Bronchial epithelial cell (primary cell): ENCODE data around the gene SLC25A47. TPM values are rescaled to one million over a fixed set of nuclear protein-coding genes. Genes with fewer than 3 reads are reported as not detected.
A peak's percentile ranks its signal among the peaks of the same experiment; 100 is the strongest.

Experiments used
- DNase-seq: peaks from one replicate; pipeline ENCODE4 v3.0.0-alpha.2; 2010; ENCODE audit warnings: low read depth
- FAIRE-seq: peaks from 2 replicates; lab custom pipeline; 2011; peaks lifted over from hg19 to GRCh38; lab: Jason Lieb, UNC
- H3K27me3 ChIP-seq: 2 replicates; pipeline ENCODE4 v1.5.1; 2011; ENCODE audit warnings: low read length; ENCODE audit not compliant: control insufficient read depth, insufficient read depth
- H3K36me3 ChIP-seq: 2 replicates; pipeline ENCODE4 v1.5.1; 2011; ENCODE audit warnings: low read length; ENCODE audit not compliant: control insufficient read depth, insufficient read depth
- H3K4me3 ChIP-seq: 2 replicates; pipeline ENCODE4 v1.5.1; 2011; ENCODE audit warnings: mild to moderate bottlenecking, low read depth, low read length, control low read depth
- total RNA-seq: library from RNA; depleted of rRNA; stranded (reverse); fragments of >200 nt; gene quantifications from 2 replicates; pipeline ENCODE4 v1.2.1, GENCODE V29; 2014
- TF ChIP-seq, protein P1 (sequence below): IDR thresholded peaks from 2 replicates; pipeline ENCODE4 v1.5.1; 2011; ENCODE audit warnings: mild to moderate bottlenecking, moderate library complexity, low read length, control low read depth, inconsistent platforms; ENCODE audit not compliant: insufficient read depth, severe bottlenecking

The SLC25A47 gene
- total RNA-seq, 1 donor from 2014 or later: not detected

DNA sequence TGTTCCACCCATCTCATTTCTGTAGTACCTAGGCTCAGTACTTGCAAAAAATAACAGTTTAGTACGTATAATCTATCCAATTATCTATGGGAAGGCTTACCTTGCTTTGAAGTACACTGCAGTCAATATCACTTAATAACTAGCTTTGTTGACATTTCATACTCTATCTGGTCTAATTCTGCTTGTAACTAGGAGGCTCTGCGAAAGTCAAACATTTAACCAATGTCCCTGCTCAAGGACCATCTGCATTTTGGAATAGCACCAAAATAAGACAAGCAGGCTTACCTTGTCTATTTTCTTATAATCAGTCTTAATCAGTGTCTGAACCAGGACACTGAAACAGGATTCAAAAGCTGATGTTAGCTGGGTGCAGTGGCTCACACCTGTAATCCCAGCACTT, 39.9 kb downstream of the SLC25A47 start:
- no peak for DNase-seq
- Histone ChIP-seq H3K4me3 (no peak overlapping the region), H3K36me3 (peaks cover 29% of the 10 kb centered on the region), H3K27me3 (no peaks in the 10 kb centered on the region)
- no peak for FAIRE-seq
- TF ChIP-seq, protein P1, sequence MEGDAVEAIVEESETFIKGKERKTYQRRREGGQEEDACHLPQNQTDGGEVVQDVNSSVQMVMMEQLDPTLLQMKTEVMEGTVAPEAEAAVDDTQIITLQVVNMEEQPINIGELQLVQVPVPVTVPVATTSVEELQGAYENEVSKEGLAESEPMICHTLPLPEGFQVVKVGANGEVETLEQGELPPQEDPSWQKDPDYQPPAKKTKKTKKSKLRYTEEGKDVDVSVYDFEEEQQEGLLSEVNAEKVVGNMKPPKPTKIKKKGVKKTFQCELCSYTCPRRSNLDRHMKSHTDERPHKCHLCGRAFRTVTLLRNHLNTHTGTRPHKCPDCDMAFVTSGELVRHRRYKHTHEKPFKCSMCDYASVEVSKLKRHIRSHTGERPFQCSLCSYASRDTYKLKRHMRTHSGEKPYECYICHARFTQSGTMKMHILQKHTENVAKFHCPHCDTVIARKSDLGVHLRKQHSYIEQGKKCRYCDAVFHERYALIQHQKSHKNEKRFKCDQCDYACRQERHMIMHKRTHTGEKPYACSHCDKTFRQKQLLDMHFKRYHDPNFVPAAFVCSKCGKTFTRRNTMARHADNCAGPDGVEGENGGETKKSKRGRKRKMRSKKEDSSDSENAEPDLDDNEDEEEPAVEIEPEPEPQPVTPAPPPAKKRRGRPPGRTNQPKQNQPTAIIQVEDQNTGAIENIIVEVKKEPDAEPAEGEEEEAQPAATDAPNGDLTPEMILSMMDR: no peak

DNA sequence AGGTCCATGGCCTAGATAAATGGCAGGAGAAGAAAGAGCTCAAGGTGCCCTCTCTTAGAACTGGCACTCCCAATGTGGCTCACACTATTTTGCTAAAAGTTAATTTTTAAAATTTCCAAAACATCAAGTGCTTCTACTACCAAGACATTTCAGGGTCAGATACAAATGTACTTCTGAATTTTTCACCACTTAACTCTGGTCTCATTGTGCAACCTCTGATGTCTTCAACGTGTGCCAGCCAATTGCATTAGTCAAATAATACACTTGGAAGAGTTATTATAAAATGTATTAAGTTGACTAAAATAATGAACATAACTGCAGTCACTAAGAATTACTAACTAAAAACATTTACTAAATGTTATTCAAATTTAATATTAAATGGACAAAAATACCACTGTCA, 41.3 kb downstream of the SLC25A47 start:
- Histone ChIP-seq H3K27me3 (no peaks in the 10 kb centered on the region), H3K4me3 (no peak overlapping the region), H3K36me3 (peaks cover 32% of the 10 kb centered on the region)
- no peak for FAIRE-seq
- TF ChIP-seq, protein P1: no peak
- DNase-seq: no peak

DNA sequence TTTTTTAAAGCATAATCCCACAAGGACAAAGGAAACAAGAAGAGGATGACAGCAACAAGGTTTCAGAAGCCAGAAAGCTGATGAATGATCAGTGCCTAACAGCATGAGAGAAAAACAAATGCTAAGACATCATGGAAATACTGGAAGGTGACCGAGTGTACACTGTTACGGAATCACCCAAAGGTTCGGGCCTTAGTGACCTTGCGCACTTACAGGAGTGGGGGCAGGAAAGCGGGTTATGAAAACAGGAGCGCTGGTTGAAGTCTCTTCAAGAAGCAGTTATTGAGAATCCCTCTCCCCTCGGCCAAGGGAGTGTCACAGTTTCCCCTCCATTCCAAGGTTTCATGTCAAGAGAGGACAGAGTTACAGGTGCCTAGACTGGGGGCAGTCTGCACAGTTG, 42.6 kb downstream of the SLC25A47 start:
- FAIRE-seq (no peak), DNase-seq (no peak)
- Histone ChIP-seq H3K27me3 (no peaks in the 10 kb centered on the region), H3K36me3 (peaks cover 27% of the 10 kb centered on the region), H3K4me3 (no peak overlapping the region)
- TF ChIP-seq, protein P1: no peak

GRCh38 chr14:100369019-100369418, 45.9 kb downstream of the SLC25A47 start:
- H3K27me3 ChIP-seq: no peaks in the 10 kb centered on the region
- H3K36me3 ChIP-seq: peaks cover 16% of the 10 kb centered on the region
- FAIRE-seq (no peak), DNase-seq (no peak)
- H3K4me3 ChIP-seq: no peak overlapping the region
- TF ChIP-seq, protein P1: no peak

- Histone ChIP-seq H3K27me3 (no peaks in the 10 kb centered on the region), H3K4me3 (no peak overlapping the region)
- no peak for FAIRE-seq
Measured at GRCh38 chr14:100370003-100370402, 46.9 kb downstream of the SLC25A47 start.

More at GRCh38 chr14:100370003-100370402, 46.9 kb downstream of the SLC25A47 start:
- DNase-seq: peak; percentile 47
- peaks cover 16% of the 10 kb centered on the region for H3K36me3 ChIP-seq
- TF ChIP-seq, protein P1: no peak
